Measurements from ENCODE around the gene MEF2B.
A peak's percentile ranks its signal among the peaks of the same experiment; 100 is the strongest.

Gene MEF2B

GRCh38 chr19:19120308-19121231 lies 49.5 kb downstream of the MEF2B start:
- WGBS: 51% methylated on average over 35 of the region's 39 CpGs
- peak overlapping the region; percentile 53 for H3K9ac ChIP-seq (ENCODE audit: low read depth, low read length)
- H3K4me1 ChIP-seq (ENCODE audit: insufficient read depth, low read length): 0 out of 2 replicates have a peak, but pooled peaks cover 2% of the 10 kb centered on the region
- H3K27ac ChIP-seq (ENCODE audit: low read depth, low read length): peak overlapping the region; percentile 65
- H3K36me3 ChIP-seq (ENCODE audit: insufficient read depth, low read length): peaks cover 22% of the 10 kb centered on the region
- H3K4me3 ChIP-seq (ENCODE audit: low read length): peak overlapping the region; percentile 58
- no peaks in the 10 kb centered on the region for H3K27me3 ChIP-seq (ENCODE audit: insufficient read depth, low read length)
- 0 out of 2 replicates have a peak, but pooled peaks cover 6% of the 10 kb centered on the region for H3K9me3 ChIP-seq (ENCODE audit: insufficient read depth, low read depth, low read length)

GRCh38 chr19:19119325-19120237 lies 50.5 kb downstream of the MEF2B start:
- H3K27me3 ChIP-seq (ENCODE audit: insufficient read depth, low read length): no peaks in the 10 kb centered on the region
- H3K9me3 ChIP-seq (ENCODE audit: insufficient read depth, low read depth, low read length): 0 out of 2 replicates have a peak, but pooled peaks cover 6% of the 10 kb centered on the region
- H3K4me1 ChIP-seq (ENCODE audit: insufficient read depth, low read length): 0 out of 2 replicates have a peak, but pooled peaks cover 2% of the 10 kb centered on the region
- 91% methylated on average over 37 of the region's 39 CpGs for WGBS
- H3K36me3 ChIP-seq (ENCODE audit: insufficient read depth, low read length): peaks cover 22% of the 10 kb centered on the region
- H3K4me3 ChIP-seq (ENCODE audit: low read length): no peak overlapping the region
- H3K27ac ChIP-seq (ENCODE audit: low read depth, low read length): peak overlapping the region; percentile 51
- H3K9ac ChIP-seq (ENCODE audit: low read depth, low read length): no peak overlapping the region

GRCh38 chr19:19115954-19116353 lies 54.1 kb downstream of the MEF2B start:
- H3K36me3 ChIP-seq (ENCODE audit: insufficient read depth, low read length): peaks cover 12% of the 10 kb centered on the region
- peaks cover 9% of the 10 kb centered on the region; the same call in 1 of the 2 replicates for H3K4me1 ChIP-seq (ENCODE audit: insufficient read depth, low read length)
- no peak overlapping the region for H3K9ac ChIP-seq (ENCODE audit: low read depth, low read length)
- 73% methylated on average over 9 of the region's 9 CpGs for WGBS
- H3K9me3 ChIP-seq (ENCODE audit: insufficient read depth, low read depth, low read length): no peaks in the 10 kb centered on the region
- no peak overlapping the region for H3K27ac ChIP-seq (ENCODE audit: low read depth, low read length)
- H3K27me3 ChIP-seq (ENCODE audit: insufficient read depth, low read length): peaks cover 2% of the 10 kb centered on the region; the same call in 1 of the 2 replicates
- no peak overlapping the region for H3K4me3 ChIP-seq (ENCODE audit: low read length)

GRCh38 chr19:19113040-19113626 lies 56.9 kb downstream of the MEF2B start:
- H3K4me1 ChIP-seq (ENCODE audit: insufficient read depth, low read length): peaks cover 7% of the 10 kb centered on the region; the same call in 1 of the 2 replicates
- no peaks in the 10 kb centered on the region for H3K36me3 ChIP-seq (ENCODE audit: insufficient read depth, low read length)
- H3K4me3 ChIP-seq (ENCODE audit: low read length): no peak overlapping the region
- WGBS: 58% methylated on average over 7 of the region's 7 CpGs
- H3K9ac ChIP-seq (ENCODE audit: low read depth, low read length): no peak overlapping the region
- no peaks in the 10 kb centered on the region for H3K9me3 ChIP-seq (ENCODE audit: insufficient read depth, low read depth, low read length)
- H3K27me3 ChIP-seq (ENCODE audit: insufficient read depth, low read length): peaks cover 9% of the 10 kb centered on the region
- no peak overlapping the region for H3K27ac ChIP-seq (ENCODE audit: low read depth, low read length)

GRCh38 chr19:19111967-19112580 lies 58.0 kb downstream of the MEF2B start:
- WGBS: 95% methylated on average over 9 of the region's 9 CpGs
- H3K36me3 ChIP-seq (ENCODE audit: insufficient read depth, low read length): no peaks in the 10 kb centered on the region
- H3K9me3 ChIP-seq (ENCODE audit: insufficient read depth, low read depth, low read length): no peaks in the 10 kb centered on the region
- H3K4me1 ChIP-seq (ENCODE audit: insufficient read depth, low read length): peaks cover 7% of the 10 kb centered on the region; the same call in 1 of the 2 replicates
- H3K4me3 ChIP-seq (ENCODE audit: low read length): no peak overlapping the region
- peaks cover 9% of the 10 kb centered on the region for H3K27me3 ChIP-seq (ENCODE audit: insufficient read depth, low read length)
- H3K27ac ChIP-seq (ENCODE audit: low read depth, low read length): no peak overlapping the region
- no peak overlapping the region for H3K9ac ChIP-seq (ENCODE audit: low read depth, low read length)

- H3K9ac ChIP-seq (ENCODE audit: low read depth, low read length): peak overlapping the region; percentile 58; the same call in 1 of the 2 replicates
- 83% methylated on average over 15 of the region's 15 CpGs for WGBS
- H3K9me3 ChIP-seq (ENCODE audit: insufficient read depth, low read depth, low read length): no peaks in the 10 kb centered on the region
- no peak overlapping the region for H3K27ac ChIP-seq (ENCODE audit: low read depth, low read length)
- no peak overlapping the region; the same call in 1 of the 2 replicates for H3K4me3 ChIP-seq (ENCODE audit: low read length)
- peaks cover 9% of the 10 kb centered on the region for H3K27me3 ChIP-seq (ENCODE audit: insufficient read depth, low read length)
- no peaks in the 10 kb centered on the region for H3K36me3 ChIP-seq (ENCODE audit: insufficient read depth, low read length)
- peaks cover 7% of the 10 kb centered on the region; the same call in 1 of the 2 replicates for H3K4me1 ChIP-seq (ENCODE audit: insufficient read depth, low read length)
Measured at GRCh38 chr19:19111136-19111835, 58.8 kb downstream of the MEF2B start.

- Histone ChIP-seq H3K27me3 (ENCODE audit: insufficient read depth, low read length) (peaks cover 9% of the 10 kb centered on the region), H3K9me3 (ENCODE audit: insufficient read depth, low read depth, low read length) (no peaks in the 10 kb centered on the region), H3K36me3 (ENCODE audit: insufficient read depth, low read length) (no peaks in the 10 kb centered on the region), H3K27ac (ENCODE audit: low read depth, low read length) (no peak overlapping the region), H3K4me3 (ENCODE audit: low read length) (peak overlapping the region; percentile 28), H3K9ac (ENCODE audit: low read depth, low read length) (peak overlapping the region; percentile 58), H3K4me1 (ENCODE audit: insufficient read depth, low read length) (peaks cover 7% of the 10 kb centered on the region; the same call in 1 of the 2 replicates)
- WGBS: 22% methylated on average over 66 of the region's 66 CpGs
Measured at GRCh38 chr19:19110410-19111135, 59.5 kb downstream of the MEF2B start.

- no peaks in the 10 kb centered on the region for H3K36me3 ChIP-seq (ENCODE audit: insufficient read depth, low read length)
- WGBS: 90% methylated on average over 9 of the region's 9 CpGs
- H3K27me3 ChIP-seq (ENCODE audit: insufficient read depth, low read length): peaks cover 9% of the 10 kb centered on the region
- no peak overlapping the region for H3K27ac ChIP-seq (ENCODE audit: low read depth, low read length)
- no peak overlapping the region for H3K4me3 ChIP-seq (ENCODE audit: low read length)
- no peaks in the 10 kb centered on the region for H3K9me3 ChIP-seq (ENCODE audit: insufficient read depth, low read depth, low read length)
- peaks cover 11% of the 10 kb centered on the region for H3K4me1 ChIP-seq (ENCODE audit: insufficient read depth, low read length)
- no peak overlapping the region for H3K9ac ChIP-seq (ENCODE audit: low read depth, low read length)
Measured at GRCh38 chr19:19109601-19110000, 60.5 kb downstream of the MEF2B start.

GRCh38 chr19:19107654-19108053 lies 62.4 kb downstream of the MEF2B start:
- H3K4me1 ChIP-seq (ENCODE audit: insufficient read depth, low read length): peaks cover 4% of the 10 kb centered on the region; the same call in 1 of the 2 replicates
- peaks cover 9% of the 10 kb centered on the region for H3K27me3 ChIP-seq (ENCODE audit: insufficient read depth, low read length)
- no peak overlapping the region for H3K4me3 ChIP-seq (ENCODE audit: low read length)
- H3K36me3 ChIP-seq (ENCODE audit: insufficient read depth, low read length): no peaks in the 10 kb centered on the region
- no peaks in the 10 kb centered on the region for H3K9me3 ChIP-seq (ENCODE audit: insufficient read depth, low read depth, low read length)
- H3K9ac ChIP-seq (ENCODE audit: low read depth, low read length): no peak overlapping the region
- no peak overlapping the region for H3K27ac ChIP-seq (ENCODE audit: low read depth, low read length)
- WGBS: 65% methylated on average over 9 of the region's 11 CpGs

All from HUES64 (cell line).